ENCODE measurements around the gene CLP1.

GRCh38 chr11:57667736-57668433, 10.3 kb downstream of the CLP1 start, which contains the start of gene ZDHHC5:
- TF ChIP-seq CTCF (IDR thresholded peaks at IDR 0.05), result peak; percentile 52 to 81 (median 66)
- TF ChIP-seq POLR2A (IDR thresholded peaks at IDR 0.05), result peak; percentile 34 to 72
- peak in 1 of 2 donors; percentile 55 for TF ChIP-seq EP300 (IDR thresholded peaks at IDR 0.05)

Measured in tibial nerve (tissue), 4 donors.